PC-3 (cell line): ENCODE data around the gene DCAF8L1. TPM values are rescaled to one million over a fixed set of nuclear protein-coding genes. Genes with fewer than 3 reads are reported as not detected.

Experiments used
- ATAC-seq: fragments of 200-7000 bp; cut with Tn5 transposase; 2 replicates; pipeline ENCODE4 v1.9.1; 2020; ENCODE audit warnings: mild to moderate bottlenecking, moderate library complexity
- BruUV-seq: library from RNA; stranded (reverse); fragments of 400-500 nt; replicated peaks from 2 replicates; lab custom pipeline; 2021; lab: Mats Ljungman, UMichigan
- CTCF ChIA-PET: fragments of 300-600 bp; sonication (Branson Sonifier 250); formaldehyde crosslinking; loops from one replicate; lab custom pipeline; 2022; ENCODE audit warnings: antibody characterized with exemption; lab: Charles Lee
- POLR2A ChIA-PET: fragments of 300-600 bp; sonication (Branson Sonifier 250); formaldehyde crosslinking; loops from one replicate; lab custom pipeline; 2022; ENCODE audit warnings: antibody characterized with exemption; ENCODE audit not compliant: unreplicated experiment; lab: Charles Lee
- DNase-seq: peaks from one replicate; pipeline ENCODE4 v3.0.0-alpha.2; 2015
- H2AFZ ChIP-seq: fragments of 300-600 bp; sonication (generic); 2 replicates; pipeline ENCODE4 v1.6.0; 2016; ENCODE audit warnings: antibody characterized with exemption, low read length
- H3F3A ChIP-seq: fragments of 300-600 bp; sonication (generic); one replicate; pipeline ENCODE4 v1.6.0; 2017; ENCODE audit warnings: antibody characterized with exemption, low read length, control low read depth, mild to moderate bottlenecking; ENCODE audit not compliant: unreplicated experiment
- H3K27ac ChIP-seq: fragments of 300-600 bp; sonication (generic); 2 replicates; pipeline ENCODE4 v1.5.1; 2016; ENCODE audit warnings: mild to moderate bottlenecking, low read length
- H3K27me3 ChIP-seq: fragments of 300-600 bp; sonication (generic); 2 replicates; pipeline ENCODE4 v1.6.1; 2016; ENCODE audit warnings: low read length, mixed read lengths
- H3K36me3 ChIP-seq: fragments of 300-600 bp; sonication (generic); 2 replicates; pipeline ENCODE4 v1.6.1; 2016; ENCODE audit warnings: low read depth, mixed run types, low read length, mixed read lengths
- H3K4me1 ChIP-seq: fragments of 300-600 bp; sonication (generic); 2 replicates; pipeline ENCODE4 v1.5.1; 2016; ENCODE audit warnings: low read length; ENCODE audit not compliant: insufficient read depth
- H3K4me2 ChIP-seq: fragments of 300-600 bp; sonication (generic); 2 replicates; pipeline ENCODE4 v1.6.0; 2016; ENCODE audit warnings: low read length
- H3K4me3 ChIP-seq: fragments of 300-600 bp; sonication (generic); 2 replicates; pipeline ENCODE4 v1.5.1; 2016; ENCODE audit warnings: mild to moderate bottlenecking, low read length, mixed read lengths
- H3K79me2 ChIP-seq: fragments of 300-600 bp; sonication (generic); 2 replicates; pipeline ENCODE4 v1.6.1; 2017; ENCODE audit warnings: low read length, mixed read lengths
- H3K9ac ChIP-seq: fragments of 300-600 bp; sonication (generic); 2 replicates; pipeline ENCODE4 v1.6.0; 2016; ENCODE audit warnings: mild to moderate bottlenecking, low read length
- H3K9me2 ChIP-seq: fragments of 300-600 bp; sonication (generic); replicated peaks from 2 replicates; pipeline ENCODE4 v1.6.1; 2016; ENCODE audit warnings: mixed run types, low read length, mixed read lengths
- H3K9me3 ChIP-seq: fragments of 300-600 bp; sonication (generic); 2 replicates; pipeline ENCODE4 v1.6.1; 2016; ENCODE audit warnings: low read length, mixed read lengths
- H4K20me1 ChIP-seq: fragments of 300-600 bp; sonication (generic); 2 replicates; pipeline ENCODE4 v1.6.1; 2016; ENCODE audit warnings: low read length, mixed read lengths
- EZH2 ChIP-seq: fragments of 300-600 bp; sonication (generic); IDR thresholded peaks from one replicate; pipeline ENCODE4 v1.6.1; 2017; ENCODE audit warnings: antibody characterized with exemption, mild to moderate bottlenecking, low read length; ENCODE audit not compliant: unreplicated experiment
- EZH2phosphoT487 ChIP-seq: fragments of 300-600 bp; sonication (generic); IDR thresholded peaks from 2 replicates; pipeline ENCODE4 v1.6.1; 2018; ENCODE audit warnings: mild to moderate bottlenecking, antibody characterized with exemption, low read length, borderline replicate concordance
- intact Hi-C: fragments of 100-400 bp; cut with micrococcal nuclease; formaldehyde crosslinking; loops from 2 replicates; pipeline ENCODE4 v1.9.0; 2023
- total RNA-seq: library from RNA; depleted of rRNA; stranded (reverse); fragments of >200 nt; gene quantifications from 2 replicates; pipeline ENCODE4 v1.2.3, GENCODE V29; 2014
- TF ChIP-seq, protein P1 (sequence below): fragments of 300-600 bp; sonication (generic); conservative IDR thresholded peaks from 2 replicates; pipeline ENCODE4 v1.5.1; 2017; ENCODE audit warnings: antibody characterized with exemption, low read depth, mild to moderate bottlenecking, low read length

The DCAF8L1 gene
- total RNA-seq, 1 experiment from 2014 or later, result not detected

GRCh38 chrX:28015993-28016392 lies 34.7 kb upstream of the DCAF8L1 start:
- ATAC-seq (no peak), DNase-seq (no peak)
- Histone ChIP-seq H3K27me3 (no peaks in the 10 kb centered on the region), H3K9me3 (no peaks in the 10 kb centered on the region), H4K20me1 (no peaks in the 10 kb centered on the region), H2AFZ (no peak overlapping the region), H3K4me2 (no peak overlapping the region), H3K79me2 (no peaks in the 10 kb centered on the region), H3K27ac (no peak overlapping the region), H3K4me1 (no peaks in the 10 kb centered on the region), H3K9ac (no peak overlapping the region), H3K9me2 (no peaks in the 10 kb centered on the region), H3K36me3 (no peaks in the 10 kb centered on the region), H3F3A (no peaks in the 10 kb centered on the region), H3K4me3 (no peak overlapping the region)
- POLR2A ChIA-PET, result no interaction called here
- BruUV-seq, result no TSS peak
- CTCF ChIA-PET, result no interaction called here
- intact Hi-C loops, result no loop called here
- no peak for TF ChIP-seq EZH2

- DNase-seq, result no peak
- Histone ChIP-seq H3K4me2 (no peak overlapping the region), H3K9ac (no peak overlapping the region), H3K27me3 (no peaks in the 10 kb centered on the region), H3K79me2 (no peaks in the 10 kb centered on the region), H3K4me1 (no peaks in the 10 kb centered on the region), H3K9me2 (no peaks in the 10 kb centered on the region), H2AFZ (no peak overlapping the region), H3K36me3 (no peaks in the 10 kb centered on the region), H3F3A (no peaks in the 10 kb centered on the region), H3K4me3 (no peak overlapping the region), H3K9me3 (no peaks in the 10 kb centered on the region), H3K27ac (no peak overlapping the region), H4K20me1 (no peaks in the 10 kb centered on the region)
- TF ChIP-seq EZH2phosphoT487, result no peak
- TF ChIP-seq EZH2, result no peak
- TF ChIP-seq, protein P1, sequence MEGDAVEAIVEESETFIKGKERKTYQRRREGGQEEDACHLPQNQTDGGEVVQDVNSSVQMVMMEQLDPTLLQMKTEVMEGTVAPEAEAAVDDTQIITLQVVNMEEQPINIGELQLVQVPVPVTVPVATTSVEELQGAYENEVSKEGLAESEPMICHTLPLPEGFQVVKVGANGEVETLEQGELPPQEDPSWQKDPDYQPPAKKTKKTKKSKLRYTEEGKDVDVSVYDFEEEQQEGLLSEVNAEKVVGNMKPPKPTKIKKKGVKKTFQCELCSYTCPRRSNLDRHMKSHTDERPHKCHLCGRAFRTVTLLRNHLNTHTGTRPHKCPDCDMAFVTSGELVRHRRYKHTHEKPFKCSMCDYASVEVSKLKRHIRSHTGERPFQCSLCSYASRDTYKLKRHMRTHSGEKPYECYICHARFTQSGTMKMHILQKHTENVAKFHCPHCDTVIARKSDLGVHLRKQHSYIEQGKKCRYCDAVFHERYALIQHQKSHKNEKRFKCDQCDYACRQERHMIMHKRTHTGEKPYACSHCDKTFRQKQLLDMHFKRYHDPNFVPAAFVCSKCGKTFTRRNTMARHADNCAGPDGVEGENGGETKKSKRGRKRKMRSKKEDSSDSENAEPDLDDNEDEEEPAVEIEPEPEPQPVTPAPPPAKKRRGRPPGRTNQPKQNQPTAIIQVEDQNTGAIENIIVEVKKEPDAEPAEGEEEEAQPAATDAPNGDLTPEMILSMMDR, result no peak
- BruUV-seq, result no TSS peak
- CTCF ChIA-PET, result no interaction called here
- ATAC-seq, result no peak
- POLR2A ChIA-PET, result no interaction called here
- intact Hi-C loops, result no loop called here
Observed at GRCh38 chrX:28010875-28011274, 29.6 kb upstream of the DCAF8L1 start.

GRCh38 chrX:27998666-27999065 lies 17.4 kb upstream of the DCAF8L1 start:
- Histone ChIP-seq H3F3A (no peaks in the 10 kb centered on the region), H3K27me3 (no peaks in the 10 kb centered on the region), H3K27ac (no peak overlapping the region), H3K4me2 (no peak overlapping the region), H4K20me1 (no peaks in the 10 kb centered on the region), H3K4me1 (no peaks in the 10 kb centered on the region), H3K4me3 (no peak overlapping the region), H3K36me3 (no peaks in the 10 kb centered on the region), H3K79me2 (no peaks in the 10 kb centered on the region), H2AFZ (no peak overlapping the region), H3K9me2 (no peaks in the 10 kb centered on the region), H3K9me3 (no peaks in the 10 kb centered on the region), H3K9ac (no peak overlapping the region)
- no peak for ATAC-seq
- TF ChIP-seq EZH2, result no peak
- no peak for TF ChIP-seq EZH2phosphoT487
- TF ChIP-seq, protein P1, result no peak
- intact Hi-C loops, result no loop called here
- no TSS peak for BruUV-seq
- DNase-seq, result no peak
- CTCF ChIA-PET, result no interaction called here
- POLR2A ChIA-PET, result no interaction called here
